Transverse colon (tissue), 3 donors: ENCODE measurements around the gene ZKSCAN8.

Source experiments
- EP300 ChIP-seq: sonication (generic); formaldehyde crosslinking; IDR thresholded peaks from one replicate; pipeline ENCODE4 v1.6.1; 2017; ENCODE audit warnings: antibody characterized with exemption, low read depth
- POLR2AphosphoS5 ChIP-seq, 3 donors: sonication (generic); formaldehyde crosslinking; IDR thresholded peaks; one replicate each; pipeline ENCODE4 v1.6.1; 2016; ENCODE audit warnings: antibody characterized with exemption in 3 of 3

GRCh38 chr6:28182255-28182654 lies 40.6 kb downstream of the ZKSCAN8 start:
- TF ChIP-seq POLR2AphosphoS5 (IDR thresholded peaks at IDR 0.05) (no peak), EP300 (no peak)
